H1 (cell line): ENCODE results near the gene CCDC184.

Experiments used
- CREB1 ChIP-seq: IDR thresholded peaks from 2 replicates; pipeline ENCODE4 v1.6.1; 2012; ENCODE audit warnings: inconsistent platforms
- CTCF ChIP-seq, 3 experiments: IDR thresholded peaks; 1 replicate in 2 of 3; 2 replicates in 1 of 3; pipeline versions ENCODE4 v1.5.1 to v1.6.1; 2011; ENCODE audit warnings: low read length in 3 of 3, mild to moderate bottlenecking in 3 of 3, inconsistent platforms in 2 of 3, low read depth in 1 of 3, moderate library complexity in 1 of 3; ENCODE audit not compliant: insufficient read depth in 1 of 3; ENCODE audit errors: control extremely low read depth in 1 of 3
- RAD21 ChIP-seq, 2 experiments: IDR thresholded peaks in 1 of 2; conservative IDR thresholded peaks in 1 of 2; 2 replicates each; pipeline ENCODE4 v1.6.1; 2011; ENCODE audit warnings: low read depth in 2 of 2, low read length in 2 of 2, improper control_type of control experiment in 1 of 2, inconsistent platforms in 1 of 2, mild to moderate bottlenecking in 1 of 2, moderate library complexity in 1 of 2
- RNF2 ChIP-seq: fragments of 200-900, 300-1000 bp; sonication (generic); IDR thresholded peaks from 2 replicates; pipeline ENCODE4 v1.7.1; 2016; ENCODE audit warnings: borderline replicate concordance, low read depth, mild to moderate bottlenecking, antibody characterized with exemption, low read length; ENCODE audit not compliant: poor library complexity, severe bottlenecking; ENCODE audit errors: missing control alignments
- SRF ChIP-seq: IDR thresholded peaks from 2 replicates; pipeline ENCODE4 v1.6.1; 2011; ENCODE audit warnings: mild to moderate bottlenecking, low read depth, low read length, moderate library complexity

- TF ChIP-seq CTCF (IDR thresholded peaks at IDR 0.05; ENCODE audit: control extremely low read depth in 1 of 3, insufficient read depth in 1 of 3, low read depth in 1 of 3, low read length in 3 of 3) (no peak), SRF (no peak), CREB1 (no peak), RNF2 (no peak), RAD21 (IDR thresholded peaks at IDR 0.05 in 1 of 2, conservative IDR thresholded peaks at IDR 0.05 in 1 of 2; ENCODE audit: low read depth in 2 of 2, low read length in 2 of 2) (no peak)
These were observed 22.6 kb upstream of the CCDC184 start for GRCh38 chr12:48160807-48161206.
